Neural cell (in vitro differentiated cells): ENCODE data around the gene GGA2. TPM values are rescaled to one million over a fixed set of nuclear protein-coding genes. Genes with fewer than 3 reads are reported as not detected.

ENCODE experiments used
- H2AFZ ChIP-seq: fragments of 200-600, 300-800 bp; sonication (generic), shearing (Covaris generic); 2 replicates; pipeline ENCODE4 v1.6.0; 2014; ENCODE audit warnings: low read depth, mild to moderate bottlenecking, antibody characterized with exemption, low read length, moderate library complexity
- H3F3A ChIP-seq: fragments of 200-600 bp; shearing (Covaris generic); 2 replicates; pipeline ENCODE4 v1.6.1; 2016; ENCODE audit warnings: mild to moderate bottlenecking, moderate library complexity, mixed read lengths, antibody characterized with exemption, low read length; ENCODE audit not compliant: insufficient read depth, poor library complexity, severe bottlenecking
- H3K27ac ChIP-seq: fragments of 200-600, 300-800 bp; sonication (generic), shearing (Covaris generic); 2 replicates; pipeline ENCODE4 v1.5.1; 2014; ENCODE audit warnings: mild to moderate bottlenecking, low read length, moderate library complexity
- H3K27me3 ChIP-seq: fragments of 300-800, 200-600 bp; sonication (generic), shearing (Covaris generic); 2 replicates; pipeline ENCODE4 v1.6.0; 2014; ENCODE audit warnings: mild to moderate bottlenecking, low read depth, low read length, moderate library complexity; ENCODE audit not compliant: insufficient read depth
- H3K36me3 ChIP-seq: fragments of 300-800, 200-600 bp; sonication (generic), shearing (Covaris generic); 2 replicates; pipeline ENCODE4 v1.5.1; 2014; ENCODE audit warnings: mild to moderate bottlenecking, antibody characterized with exemption, low read length, moderate library complexity; ENCODE audit not compliant: insufficient read depth
- H3K4me2 ChIP-seq: fragments of 300-800, 200-600 bp; sonication (generic), shearing (Covaris generic); 2 replicates; pipeline ENCODE4 v1.6.0; 2014; ENCODE audit warnings: mild to moderate bottlenecking, low read length
- H3K4me3 ChIP-seq: fragments of 300-800, 200-600 bp; sonication (generic), shearing (Covaris generic); 2 replicates; pipeline ENCODE4 v1.5.1; 2014; ENCODE audit warnings: mild to moderate bottlenecking, low read length, moderate library complexity
- H3K79me2 ChIP-seq: fragments of 200-600 bp; shearing (Covaris generic); replicated peaks from 2 replicates; pipeline ENCODE4 v1.6.0; 2014; ENCODE audit warnings: mild to moderate bottlenecking, low read length, moderate library complexity; ENCODE audit not compliant: insufficient read depth
- H3K9ac ChIP-seq: fragments of 300-800, 200-600 bp; sonication (generic), shearing (Covaris generic); 2 replicates; pipeline ENCODE4 v1.6.1; 2016; ENCODE audit warnings: mild to moderate bottlenecking, low read length, mixed read lengths
- H3K9me2 ChIP-seq: fragments of 200-600 bp; shearing (Covaris generic); 2 replicates; pipeline ENCODE4 v1.6.1; 2016; ENCODE audit warnings: mild to moderate bottlenecking, low read length, mixed read lengths; ENCODE audit not compliant: insufficient read depth
- H3K9me3 ChIP-seq: fragments of 200-600, 300-800 bp; sonication (generic), shearing (Covaris generic); 2 replicates; pipeline ENCODE4 v1.6.1; 2016; ENCODE audit warnings: mild to moderate bottlenecking, mixed run types, low read length, moderate library complexity, mixed read lengths
- H4K20me1 ChIP-seq: fragments of 200-600 bp; shearing (Covaris generic); 2 replicates; pipeline ENCODE4 v1.6.1; 2016; ENCODE audit warnings: mild to moderate bottlenecking, mixed run types; ENCODE audit not compliant: insufficient read depth
- CTCF ChIP-seq: fragments of 450-650 bp; IDR thresholded peaks from 2 replicates; pipeline ENCODE4 v1.5.1; 2014; ENCODE audit warnings: antibody characterized with exemption, mild to moderate bottlenecking, moderate library complexity; ENCODE audit not compliant: poor library complexity, severe bottlenecking
- EP300 ChIP-seq: fragments of 450-650 bp; conservative IDR thresholded peaks from 2 replicates; pipeline ENCODE4 v1.6.1; 2014; ENCODE audit warnings: antibody characterized with exemption, mild to moderate bottlenecking, moderate library complexity; ENCODE audit not compliant: poor library complexity, severe bottlenecking
- EZH2 ChIP-seq: fragments of 200-600, 300-800 bp; shearing (Covaris generic), sonication (generic); IDR thresholded peaks from 2 replicates; pipeline ENCODE4 v1.6.1; 2014; ENCODE audit warnings: antibody characterized with exemption, low read length, borderline replicate concordance, mild to moderate bottlenecking; ENCODE audit not compliant: insufficient read depth, poor library complexity, severe bottlenecking
- MXI1 ChIP-seq: fragments of 450-650 bp; conservative IDR thresholded peaks from 2 replicates; pipeline ENCODE4 v1.6.1; 2014; ENCODE audit warnings: antibody characterized with exemption, mild to moderate bottlenecking; ENCODE audit not compliant: poor library complexity, severe bottlenecking
- POLR2AphosphoS5 ChIP-seq: IDR thresholded peaks from 2 replicates; pipeline ENCODE4 v1.6.1; 2012
- RAD21 ChIP-seq: fragments of 450-650 bp; conservative IDR thresholded peaks from 2 replicates; pipeline ENCODE4 v1.6.1; 2014; ENCODE audit warnings: antibody characterized with exemption, mild to moderate bottlenecking, moderate library complexity
- REST ChIP-seq: IDR thresholded peaks from 2 replicates; pipeline ENCODE4 v1.6.1; 2012; ENCODE audit warnings: borderline replicate concordance
- SMC3 ChIP-seq: fragments of 450-650 bp; conservative IDR thresholded peaks from 2 replicates; pipeline ENCODE4 v1.6.1; 2014; ENCODE audit warnings: antibody characterized with exemption, mild to moderate bottlenecking, moderate library complexity; ENCODE audit not compliant: poor library complexity
- TAF1 ChIP-seq: IDR thresholded peaks from 2 replicates; pipeline ENCODE4 v1.6.1; 2012; ENCODE audit warnings: low read depth
- polyA plus RNA-seq: library from polyadenylated mRNA; depleted of rRNA; stranded (reverse); fragments of >200 nt; gene quantifications from 2 replicates; pipeline ENCODE4 v1.2.3, GENCODE V29; 2014

The GGA2 gene
- polyA plus RNA-seq, 1 donor from 2014 or later: 36.8 TPM

- no peak for TF ChIP-seq POLR2AphosphoS5
- no peak for TF ChIP-seq EP300
Observed at GRCh38 chr16:23424292-23424958, 85.9 kb downstream of the GGA2 start (continued).

- no peak for TF ChIP-seq REST
- Histone ChIP-seq H3K9me2 (no peaks in the 10 kb centered on the region), H3K9ac (no peak overlapping the region), H2AFZ (no peak overlapping the region), H4K20me1 (no peaks in the 10 kb centered on the region), H3K9me3 (no peaks in the 10 kb centered on the region), H3K4me3 (no peak overlapping the region), H3K79me2 (no peaks in the 10 kb centered on the region), H3K4me2 (no peak overlapping the region), H3K36me3 (no peaks in the 10 kb centered on the region), H3F3A (no peaks in the 10 kb centered on the region), H3K27ac (no peak overlapping the region), H3K27me3 (no peaks in the 10 kb centered on the region)
Observed at GRCh38 chr16:23423496-23424049, 86.7 kb downstream of the GGA2 start.

GRCh38 chr16:23420011-23420410, 90.3 kb downstream of the GGA2 start:
- Histone ChIP-seq H2AFZ (no peak overlapping the region), H3K36me3 (no peaks in the 10 kb centered on the region), H3K9me3 (no peaks in the 10 kb centered on the region), H3F3A (no peaks in the 10 kb centered on the region), H3K79me2 (no peaks in the 10 kb centered on the region), H3K27me3 (no peaks in the 10 kb centered on the region), H3K9ac (no peak overlapping the region), H3K27ac (no peak overlapping the region), H4K20me1 (no peaks in the 10 kb centered on the region), H3K4me3 (no peak overlapping the region), H3K4me2 (no peak overlapping the region), H3K9me2 (no peaks in the 10 kb centered on the region)
- TF ChIP-seq REST (no peak), EP300 (no peak), SMC3 (no peak), TAF1 (no peak), EZH2 (no peak), POLR2AphosphoS5 (no peak), RAD21 (no peak), CTCF (no peak), MXI1 (no peak)
